Measurements from ENCODE around the gene ODF2. TPM values are rescaled to one million over a fixed set of nuclear protein-coding genes. Genes with fewer than 3 reads are reported as not detected.

Gene ODF2
- total and polyA plus RNA-seq, 2 of the 8 experiments (the other 6 are each of a cell fraction or from before 2014, with no cell fraction given): 5.6 to 17.9 TPM

GRCh38 chr9:128512820-128513219, 57.0 kb downstream of the ODF2 start:
- no peaks in the 10 kb centered on the region for H3K4me1 ChIP-seq (replicated peaks in 1 of 4; ENCODE audit: control insufficient read depth in 3 of 4, insufficient read depth in 4 of 4, low read length in 3 of 4)
- no peak overlapping the region for H2BK5ac ChIP-seq (ENCODE audit: low read depth, low read length)
- H2BK15ac ChIP-seq (ENCODE audit: low read length): no peak overlapping the region
- no peak overlapping the region for H3K4me3 ChIP-seq (ENCODE audit: extremely low read depth in 1 of 4, insufficient read depth in 2 of 4, low read depth in 3 of 4, low read length in 4 of 4)
- no peak overlapping the region for H4K91ac ChIP-seq (replicated peaks; ENCODE audit: insufficient read length, low read length)
- no peak for FAIRE-seq
- ChIA-PET POLR2A (ENCODE audit: partially characterized antibody) (interaction anchor here (1.6 kb wide), 1 partner anchor 39 kb away, joined by 4 read pairs; the partner anchor contains the start of gene SPTAN1), CTCF (ENCODE audit: partially characterized antibody) (interaction anchor here (0.6 to 1.0 kb wide), 2 partner anchors 8 to 479 kb away, joined by 3 to 4 read pairs; no protein-coding TSS in a partner anchor)
- no peak overlapping the region for H4K5ac ChIP-seq (ENCODE audit: insufficient read length, low read depth, low read length)
- H3K4ac ChIP-seq (replicated peaks; ENCODE audit: insufficient read length, low read depth, low read length): no peak overlapping the region
- H3K23ac ChIP-seq (ENCODE audit: insufficient read length): no peak overlapping the region
- H4K20me1 ChIP-seq (replicated peaks in 1 of 2; ENCODE audit: control insufficient read depth in 1 of 2, insufficient read depth in 2 of 2, low read length in 2 of 2): peaks cover 0 to 2% of the 10 kb centered on the region in 2 experiments
- H3K27ac ChIP-seq (ENCODE audit: low read depth, low read length): no peak overlapping the region
- no peak overlapping the region for H2BK120ac ChIP-seq (replicated peaks; ENCODE audit: low read depth, low read length)
- H3K36me3 ChIP-seq (ENCODE audit: control insufficient read depth in 2 of 4, insufficient read depth in 4 of 4, low read length in 3 of 4): peaks cover 0 to 6% (median 3%) of the 10 kb centered on the region in 4 experiments; a peak in 5 of 8 replicates
- H3K4me2 ChIP-seq (ENCODE audit: insufficient read depth in 1 of 2, low read depth in 2 of 2, low read length in 2 of 2): no peak overlapping the region
- DNase-seq (ENCODE audit: low read depth in 1 of 2, low spot score in 2 of 2): no peak
- H3K18ac ChIP-seq (ENCODE audit: extremely low read depth, low read length): no peak overlapping the region
- no peak overlapping the region for H3K56ac ChIP-seq (replicated peaks; ENCODE audit: insufficient read length, low read depth, low read length)
- no peak overlapping the region for H4K8ac ChIP-seq (ENCODE audit: extremely low read depth, insufficient read depth, low read length)
- H2BK12ac ChIP-seq (ENCODE audit: low read depth, low read length): no peak overlapping the region
- no peaks in the 10 kb centered on the region for H3K9me3 ChIP-seq (ENCODE audit: insufficient read depth in 2 of 2, low read depth in 1 of 2, low read length in 1 of 2)
- H2AK5ac ChIP-seq (ENCODE audit: low read depth, low read length): no peak overlapping the region
- H3K14ac ChIP-seq (ENCODE audit: insufficient read length): no peak overlapping the region
- no peak overlapping the region for H2AFZ ChIP-seq (ENCODE audit: low read length)
- no peaks in the 10 kb centered on the region for H3K79me2 ChIP-seq (ENCODE audit: control insufficient read depth in 1 of 2, insufficient read depth in 2 of 2, low read length in 2 of 2)
- no peak overlapping the region for H2BK20ac ChIP-seq (ENCODE audit: low read length)
- H3K9ac ChIP-seq (replicated peaks in 1 of 4; ENCODE audit: extremely low read depth in 1 of 4, low read depth in 3 of 4, low read length in 3 of 4): no peak overlapping the region
- no peaks in the 10 kb centered on the region for H3K23me2 ChIP-seq (ENCODE audit: low read depth, low read length)
- H3K27me3 ChIP-seq (replicated peaks in 1 of 4; ENCODE audit: control insufficient read depth in 3 of 4, extremely low read depth in 1 of 4, insufficient read depth in 3 of 4, low read length in 3 of 4): no peaks in the 10 kb centered on the region
- no peaks in the 10 kb centered on the region for H3K79me1 ChIP-seq (ENCODE audit: low read depth, low read length)
- whole genome bisulfite sequencing, 2 experiments (ENCODE audit: extremely low coverage in 1 of 2, insufficient coverage in 1 of 2, insufficient read length in 1 of 2, insufficient replicate concordance in 2 of 2, low coverage in 1 of 2, low lambda C conversion rate in 2 of 2, missing lambda C conversion rate in 1 of 2): 93% methylated on average over 9 of the region's 9 CpGs; no CpG with 5 or more reads in 1 of the 2 experiments
- no peak for TF ChIP-seq CTBP2 (IDR thresholded peaks at IDR 0.05; ENCODE audit: borderline replicate concordance, insufficient read depth, insufficient read length, low read length)
- TF ChIP-seq PHF8 (conservative IDR thresholded peaks at IDR 0.05; ENCODE audit: low read depth, low read length): no peak
- TF ChIP-seq BRCA1 (IDR thresholded peaks at IDR 0.05; ENCODE audit: low read depth, low read length): no peak
- no peak for TF ChIP-seq TEAD4 (IDR thresholded peaks at IDR 0.05; ENCODE audit: low read depth, low read length)
- TF ChIP-seq SIX5 (IDR thresholded peaks at IDR 0.05; ENCODE audit: low read depth, low read length): no peak
- TF ChIP-seq, protein P1, sequence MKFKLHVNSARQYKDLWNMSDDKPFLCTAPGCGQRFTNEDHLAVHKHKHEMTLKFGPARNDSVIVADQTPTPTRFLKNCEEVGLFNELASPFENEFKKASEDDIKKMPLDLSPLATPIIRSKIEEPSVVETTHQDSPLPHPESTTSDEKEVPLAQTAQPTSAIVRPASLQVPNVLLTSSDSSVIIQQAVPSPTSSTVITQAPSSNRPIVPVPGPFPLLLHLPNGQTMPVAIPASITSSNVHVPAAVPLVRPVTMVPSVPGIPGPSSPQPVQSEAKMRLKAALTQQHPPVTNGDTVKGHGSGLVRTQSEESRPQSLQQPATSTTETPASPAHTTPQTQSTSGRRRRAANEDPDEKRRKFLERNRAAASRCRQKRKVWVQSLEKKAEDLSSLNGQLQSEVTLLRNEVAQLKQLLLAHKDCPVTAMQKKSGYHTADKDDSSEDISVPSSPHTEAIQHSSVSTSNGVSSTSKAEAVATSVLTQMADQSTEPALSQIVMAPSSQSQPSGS (IDR thresholded peaks at IDR 0.05; ENCODE audit: low read length): no peak
- no peak for TF ChIP-seq CTCF (IDR thresholded peaks at IDR 0.05; ENCODE audit: control extremely low read depth in 1 of 3, insufficient read depth in 1 of 3, low read depth in 1 of 3, low read length in 3 of 3)
- TF ChIP-seq RFX5 (IDR thresholded peaks at IDR 0.05; ENCODE audit: borderline replicate concordance, low read depth, low read length): no peak
- no peak for TF ChIP-seq JUND (IDR thresholded peaks at IDR 0.05; ENCODE audit: low read length)
- no peak for TF ChIP-seq BCL11A (IDR thresholded peaks at IDR 0.05; ENCODE audit: low read depth in 2 of 2, low read length in 2 of 2)

All from H1 (cell line).